ENCODE measurements around the gene PKP3. TPM values are rescaled to one million over a fixed set of nuclear protein-coding genes. Genes with fewer than 3 reads are reported as not detected.

PKP3 gene
- total and polyA plus RNA-seq, 3 donors from 2014 or later, result 1.2 to 3.1 (median 1.6) TPM

GRCh38 chr11:444396-445144, 50.6 kb downstream of the PKP3 start:
- 31 to 47% methylated on average over 12 of the region's 12 CpGs for WGBS, 2 donors
- Histone ChIP-seq H3K4me3 (no peak overlapping the region), H3K4me1 (peaks cover 32% of the 10 kb centered on the region), H3K27me3 (no peaks in the 10 kb centered on the region), H3K27ac (no peak overlapping the region), H3K9me3 (no peaks in the 10 kb centered on the region), H3K36me3 (ENCODE audit: low read depth, missing control alignments) (no peaks in the 10 kb centered on the region)
- intact Hi-C loops (cut with DNase I; ENCODE audit: low total_unique reads), result no loop called here
- no peak for TF ChIP-seq CTCF (IDR thresholded peaks at IDR 0.05)
- TF ChIP-seq POLR2A (IDR thresholded peaks at IDR 0.05), result no peak
- peak; percentile 41 for DNase-seq

GRCh38 chr11:445765-446588, 52.0 kb downstream of the PKP3 start:
- TF ChIP-seq CTCF (IDR thresholded peaks at IDR 0.05), result no peak
- no peak for DNase-seq
- WGBS, 2 donors, result 74 to 77% methylated on average over 14 to 16 of the region's 20 CpGs
- Histone ChIP-seq H3K9me3 (no peaks in the 10 kb centered on the region), H3K27ac (no peak overlapping the region), H3K4me1 (peaks cover 32% of the 10 kb centered on the region), H3K27me3 (no peaks in the 10 kb centered on the region), H3K36me3 (ENCODE audit: low read depth, missing control alignments) (no peaks in the 10 kb centered on the region), H3K4me3 (no peak overlapping the region)
- intact Hi-C loops (cut with DNase I; ENCODE audit: low total_unique reads), result no loop called here

- Histone ChIP-seq H3K4me1 (peaks cover 23% of the 10 kb centered on the region), H3K9me3 (no peaks in the 10 kb centered on the region), H3K4me3 (no peak overlapping the region), H3K27me3 (no peaks in the 10 kb centered on the region), H3K27ac (no peak overlapping the region), H3K36me3 (ENCODE audit: low read depth, missing control alignments) (no peaks in the 10 kb centered on the region)
- TF ChIP-seq POLR2A (IDR thresholded peaks at IDR 0.05), result no peak
- TF ChIP-seq CTCF (IDR thresholded peaks at IDR 0.05), result no peak
- no peak for DNase-seq
- intact Hi-C loops (cut with DNase I; ENCODE audit: low total_unique reads), result no loop called here
- WGBS, 2 donors, result 72 to 73% methylated on average over 4 to 7 of the region's 7 CpGs
These were observed 52.9 kb downstream of the PKP3 start for GRCh38 chr11:446891-447290.

GRCh38 chr11:447923-448731, 54.1 kb downstream of the PKP3 start:
- Histone ChIP-seq H3K4me3 (peak overlapping the region; percentile 71 to 80), H3K27ac (peak overlapping the region; percentile 97 to 99), H3K36me3 (ENCODE audit: low read depth, missing control alignments) (no peaks in the 10 kb centered on the region), H3K9me3 (no peaks in the 10 kb centered on the region), H3K27me3 (no peaks in the 10 kb centered on the region), H3K4me1 (peaks cover 22% of the 10 kb centered on the region)
- TF ChIP-seq CTCF (IDR thresholded peaks at IDR 0.05), result peak; percentile 80 to 90 (median 88)
- peak; percentile 65 for TF ChIP-seq POLR2A (IDR thresholded peaks at IDR 0.05)
- intact Hi-C loops (cut with DNase I; ENCODE audit: low total_unique reads), result no loop called here
- peak; percentile 98 for DNase-seq
- 2% methylated on average over 26 to 50 of the region's 55 CpGs for WGBS, 2 donors

Data from testis (tissue), 3 donors.